OCI-LY1 (cell line): ENCODE data around the gene SHF.
A peak's percentile ranks its signal among the peaks of the same experiment; 100 is the strongest.

Experiments
- H2AFZ ChIP-seq: fragments of 200-600 bp; sonication (generic), shearing (Covaris generic); 2 replicates; pipeline ENCODE4 v1.6.0; 2014; ENCODE audit warnings: antibody characterized with exemption, mild to moderate bottlenecking, low read length
- H3F3A ChIP-seq: fragments of 200-600 bp; sonication (generic), shearing (Covaris generic); 2 replicates; pipeline ENCODE4 v1.6.0; 2014; ENCODE audit warnings: mild to moderate bottlenecking, antibody characterized with exemption, low read length, moderate library complexity; ENCODE audit not compliant: insufficient read depth
- H3K27ac ChIP-seq: fragments of 200-600 bp; sonication (generic); 2 replicates; pipeline ENCODE4 v1.5.1; 2014; ENCODE audit warnings: low read length, mixed run types, mild to moderate bottlenecking, low read depth; ENCODE audit not compliant: poor library complexity, severe bottlenecking
- H3K27me3 ChIP-seq: fragments of 200-600 bp; sonication (generic); 2 replicates; pipeline ENCODE4 v1.6.0; 2014; ENCODE audit warnings: antibody characterized with exemption, mild to moderate bottlenecking, low read length, moderate library complexity; ENCODE audit not compliant: insufficient read depth
- H3K36me3 ChIP-seq: fragments of 200-600 bp; sonication (generic); 2 replicates; pipeline ENCODE4 v1.6.1; 2014; ENCODE audit warnings: mild to moderate bottlenecking, antibody characterized with exemption, low read length, moderate library complexity, mixed read lengths; ENCODE audit not compliant: insufficient read depth
- H3K4me1 ChIP-seq: fragments of 200-600 bp; sonication (generic); 2 replicates; pipeline ENCODE4 v1.5.1; 2014; ENCODE audit warnings: mild to moderate bottlenecking, low read length, moderate library complexity; ENCODE audit not compliant: insufficient read depth, severe bottlenecking
- H3K4me2 ChIP-seq: fragments of 200-600 bp; sonication (generic), shearing (Covaris generic); 2 replicates; pipeline ENCODE4 v1.6.1; 2014; ENCODE audit warnings: low read length
- H3K4me3 ChIP-seq: fragments of 200-600 bp; sonication (generic); 2 replicates; pipeline ENCODE4 v1.5.1; 2014; ENCODE audit warnings: low read length, low read depth, mild to moderate bottlenecking, mixed read lengths; ENCODE audit not compliant: poor library complexity, severe bottlenecking
- H3K79me2 ChIP-seq: fragments of 200-600 bp; shearing (Covaris generic); 2 replicates; pipeline ENCODE4 v1.6.1; 2016; ENCODE audit warnings: mixed run types, low read length, mixed read lengths; ENCODE audit not compliant: insufficient read depth
- H3K9ac ChIP-seq: fragments of 200-600 bp; sonication (generic), shearing (Covaris generic); 2 replicates; pipeline ENCODE4 v1.6.1; 2014; ENCODE audit warnings: mild to moderate bottlenecking, low read length, mixed read lengths
- H3K9me2 ChIP-seq: fragments of 200-600 bp; sonication (generic), shearing (Covaris generic); 2 replicates; pipeline ENCODE4 v1.6.1; 2014; ENCODE audit warnings: low read depth, mild to moderate bottlenecking, low read length, mixed read lengths
- H3K9me3 ChIP-seq: fragments of 200-600 bp; shearing (Covaris generic); 2 replicates; pipeline ENCODE4 v1.6.1; 2014; ENCODE audit warnings: low read length, mixed read lengths
- H4K20me1 ChIP-seq: fragments of 200-600 bp; sonication (generic), shearing (Covaris generic); 2 replicates; pipeline ENCODE4 v1.6.0; 2016; ENCODE audit warnings: mild to moderate bottlenecking, low read length; ENCODE audit not compliant: insufficient read depth
- EZH2 ChIP-seq: fragments of 200-600 bp; sonication (generic), shearing (Covaris generic); IDR thresholded peaks from 2 replicates; pipeline ENCODE4 v1.8.0; 2017; ENCODE audit warnings: borderline replicate concordance, mixed run types, mild to moderate bottlenecking, antibody characterized with exemption, low read length, moderate library complexity, mixed read lengths
- TF ChIP-seq, protein P1 (sequence below): fragments of 200-600 bp; sonication (generic), shearing (Covaris generic); IDR thresholded peaks from 2 replicates; pipeline ENCODE4 v1.5.1; 2017; ENCODE audit warnings: mild to moderate bottlenecking, antibody characterized with exemption, low read length, moderate library complexity, mixed read lengths

Gene SHF

DNA sequence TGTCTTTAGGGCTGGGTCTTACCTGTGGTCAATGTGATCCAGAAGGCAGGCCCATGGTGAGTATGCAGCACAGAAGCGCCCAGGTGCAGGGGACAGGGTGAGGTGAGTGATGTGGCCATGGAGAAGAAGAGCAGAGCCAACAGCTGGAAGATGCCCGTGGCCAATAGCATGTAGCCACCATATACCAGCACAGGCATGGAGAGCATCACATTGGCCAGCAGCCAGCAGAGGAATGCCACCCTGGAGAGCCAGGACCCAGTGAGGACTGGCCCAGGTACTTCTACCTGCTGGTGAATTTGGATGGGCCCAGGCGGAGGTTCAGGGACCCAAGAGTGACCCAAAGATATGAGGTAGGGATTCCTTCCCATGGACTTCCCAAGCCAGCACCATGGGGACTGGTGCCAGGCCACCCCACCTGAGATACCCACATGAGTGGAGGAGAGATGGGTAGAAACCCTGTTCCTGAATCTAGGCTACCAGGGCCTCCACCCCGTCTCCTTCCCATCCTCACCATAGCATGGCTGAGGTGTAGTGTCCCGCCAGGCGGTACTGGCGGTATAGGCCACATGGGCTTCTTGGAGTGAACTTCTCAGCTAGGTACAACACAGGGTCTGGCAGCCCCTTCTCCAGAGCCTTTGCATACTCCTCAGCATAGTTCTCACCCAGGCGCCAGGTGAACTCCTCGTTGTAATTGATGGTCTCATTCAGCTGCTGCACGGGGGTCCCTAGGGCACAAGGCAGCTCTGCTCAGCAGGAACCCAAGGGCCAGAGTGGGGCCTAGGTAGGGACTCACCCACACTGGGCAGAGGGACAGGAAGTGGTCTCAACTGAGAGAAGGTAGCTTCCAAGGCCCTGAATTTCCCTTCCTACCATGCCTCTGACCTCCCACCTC, 67.4 kb downstream of the SHF start:
- Histone ChIP-seq H3K9me3 (no peaks in the 10 kb centered on the region), H2AFZ (no peak overlapping the region), H3K9ac (no peak overlapping the region), H3K36me3 (no peaks in the 10 kb centered on the region), H3K79me2 (no peaks in the 10 kb centered on the region), H3K4me3 (no peak overlapping the region), H4K20me1 (no peaks in the 10 kb centered on the region), H3K4me2 (no peak overlapping the region), H3K27me3 (no peaks in the 10 kb centered on the region), H3K27ac (no peak overlapping the region), H3F3A (no peaks in the 10 kb centered on the region), H3K4me1 (no peaks in the 10 kb centered on the region), H3K9me2 (no peaks in the 10 kb centered on the region)
- no peak for TF ChIP-seq EZH2
- TF ChIP-seq, protein P1, sequence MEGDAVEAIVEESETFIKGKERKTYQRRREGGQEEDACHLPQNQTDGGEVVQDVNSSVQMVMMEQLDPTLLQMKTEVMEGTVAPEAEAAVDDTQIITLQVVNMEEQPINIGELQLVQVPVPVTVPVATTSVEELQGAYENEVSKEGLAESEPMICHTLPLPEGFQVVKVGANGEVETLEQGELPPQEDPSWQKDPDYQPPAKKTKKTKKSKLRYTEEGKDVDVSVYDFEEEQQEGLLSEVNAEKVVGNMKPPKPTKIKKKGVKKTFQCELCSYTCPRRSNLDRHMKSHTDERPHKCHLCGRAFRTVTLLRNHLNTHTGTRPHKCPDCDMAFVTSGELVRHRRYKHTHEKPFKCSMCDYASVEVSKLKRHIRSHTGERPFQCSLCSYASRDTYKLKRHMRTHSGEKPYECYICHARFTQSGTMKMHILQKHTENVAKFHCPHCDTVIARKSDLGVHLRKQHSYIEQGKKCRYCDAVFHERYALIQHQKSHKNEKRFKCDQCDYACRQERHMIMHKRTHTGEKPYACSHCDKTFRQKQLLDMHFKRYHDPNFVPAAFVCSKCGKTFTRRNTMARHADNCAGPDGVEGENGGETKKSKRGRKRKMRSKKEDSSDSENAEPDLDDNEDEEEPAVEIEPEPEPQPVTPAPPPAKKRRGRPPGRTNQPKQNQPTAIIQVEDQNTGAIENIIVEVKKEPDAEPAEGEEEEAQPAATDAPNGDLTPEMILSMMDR, result no peak

DNA sequence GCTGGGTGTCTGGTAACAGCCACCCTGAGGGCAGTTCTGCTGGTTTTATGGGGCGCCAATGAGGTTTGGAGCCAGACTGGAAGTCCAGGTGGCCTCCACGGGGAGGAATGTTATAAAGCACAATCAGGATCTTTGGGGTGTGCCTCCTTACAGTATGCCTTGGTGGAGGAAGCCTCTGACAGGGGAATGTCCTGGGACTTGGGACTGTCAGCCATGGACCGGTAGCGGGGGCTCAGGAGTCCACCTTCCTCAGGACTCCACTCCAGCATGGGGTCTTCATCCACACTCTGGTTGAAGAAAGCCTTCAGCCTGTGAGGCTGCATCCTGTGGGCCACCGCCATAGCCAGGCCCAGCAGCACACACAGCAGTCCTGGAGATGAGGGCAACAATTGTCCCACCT, 68.8 kb downstream of the SHF start:
- no peak overlapping the region for H3K9ac ChIP-seq
- H3K9me2 ChIP-seq, result no peaks in the 10 kb centered on the region
- H4K20me1 ChIP-seq, result no peaks in the 10 kb centered on the region
- H3K4me1 ChIP-seq, result peaks cover 10% of the 10 kb centered on the region
- no peak overlapping the region for H3K4me2 ChIP-seq
- H2AFZ ChIP-seq, result no peak overlapping the region
- H3K36me3 ChIP-seq, result no peaks in the 10 kb centered on the region
- no peaks in the 10 kb centered on the region for H3K79me2 ChIP-seq
- H3K27me3 ChIP-seq, result no peaks in the 10 kb centered on the region
- no peak overlapping the region for H3K27ac ChIP-seq
- no peak overlapping the region for H3K4me3 ChIP-seq
- TF ChIP-seq EZH2, result no peak
- TF ChIP-seq, protein P1, result no peak
- no peaks in the 10 kb centered on the region for H3F3A ChIP-seq
- H3K9me3 ChIP-seq, result no peaks in the 10 kb centered on the region

DNA sequence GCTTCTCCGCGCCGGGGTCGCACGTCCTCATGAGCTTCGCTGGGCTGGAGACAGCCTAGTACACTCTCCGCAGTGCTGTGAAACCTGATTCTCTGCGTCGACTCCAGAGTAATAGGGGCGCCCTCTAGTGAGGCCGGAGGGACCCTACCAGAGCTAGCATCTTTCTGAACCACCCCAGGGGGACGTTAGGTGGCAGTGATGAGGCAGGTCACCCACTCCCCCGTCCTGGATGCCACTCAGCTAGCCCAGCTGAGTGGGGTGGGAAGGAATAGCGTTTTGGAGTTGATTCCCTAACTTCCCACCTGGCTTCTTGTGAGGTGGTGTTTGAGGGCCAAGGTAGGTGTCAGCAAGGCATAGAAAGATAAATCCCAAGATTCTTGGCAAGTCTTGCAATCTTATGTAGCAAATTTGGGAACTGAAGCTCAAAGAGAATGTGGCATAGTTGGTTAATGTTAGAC, 69.6 kb downstream of the SHF start:
- Histone ChIP-seq H3K4me2 (no peak overlapping the region), H3K36me3 (no peaks in the 10 kb centered on the region), H2AFZ (no peak overlapping the region), H3K4me1 (peaks cover 14% of the 10 kb centered on the region), H3K9ac (no peak overlapping the region), H3K79me2 (no peaks in the 10 kb centered on the region), H4K20me1 (no peaks in the 10 kb centered on the region), H3K9me3 (no peaks in the 10 kb centered on the region), H3K27me3 (no peaks in the 10 kb centered on the region), H3F3A (no peaks in the 10 kb centered on the region), H3K9me2 (no peaks in the 10 kb centered on the region), H3K4me3 (no peak overlapping the region), H3K27ac (no peak overlapping the region)
- no peak for TF ChIP-seq EZH2
- TF ChIP-seq, protein P1, result peak; percentile 100
